Measurements from ENCODE around the gene MGAT5. TPM values are rescaled to one million over a fixed set of nuclear protein-coding genes. Genes with fewer than 3 reads are reported as not detected.

MGAT5 gene
- total RNA-seq, 4 donors from 2014 or later: 28.3 to 52.3 (median 40.4) TPM

DNA sequence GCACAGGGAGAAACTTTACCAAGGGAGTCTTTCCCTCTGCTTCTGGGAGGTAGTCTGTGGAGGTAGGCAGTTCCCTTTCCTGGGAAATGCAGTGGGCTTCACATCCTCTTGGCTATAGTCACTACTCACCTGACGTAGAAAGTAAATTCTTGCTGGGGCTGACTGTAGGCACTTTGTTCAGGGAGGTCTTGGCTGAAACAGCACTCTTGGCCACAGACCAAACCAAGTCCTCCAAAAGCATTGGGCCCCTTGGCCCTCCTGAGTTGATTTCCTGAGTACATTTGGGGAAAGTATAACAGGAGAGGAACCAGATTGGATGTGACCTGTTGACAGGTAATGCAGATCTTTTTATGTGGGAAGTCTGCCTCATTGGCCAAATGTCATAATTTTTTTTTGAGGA, 108.9 kb downstream of the MGAT5 start:
- DNase-seq (ENCODE audit: low spot score) (no peak), ATAC-seq (ENCODE audit: low FRiP score) (no peak)
- TF ChIP-seq, protein P1, sequence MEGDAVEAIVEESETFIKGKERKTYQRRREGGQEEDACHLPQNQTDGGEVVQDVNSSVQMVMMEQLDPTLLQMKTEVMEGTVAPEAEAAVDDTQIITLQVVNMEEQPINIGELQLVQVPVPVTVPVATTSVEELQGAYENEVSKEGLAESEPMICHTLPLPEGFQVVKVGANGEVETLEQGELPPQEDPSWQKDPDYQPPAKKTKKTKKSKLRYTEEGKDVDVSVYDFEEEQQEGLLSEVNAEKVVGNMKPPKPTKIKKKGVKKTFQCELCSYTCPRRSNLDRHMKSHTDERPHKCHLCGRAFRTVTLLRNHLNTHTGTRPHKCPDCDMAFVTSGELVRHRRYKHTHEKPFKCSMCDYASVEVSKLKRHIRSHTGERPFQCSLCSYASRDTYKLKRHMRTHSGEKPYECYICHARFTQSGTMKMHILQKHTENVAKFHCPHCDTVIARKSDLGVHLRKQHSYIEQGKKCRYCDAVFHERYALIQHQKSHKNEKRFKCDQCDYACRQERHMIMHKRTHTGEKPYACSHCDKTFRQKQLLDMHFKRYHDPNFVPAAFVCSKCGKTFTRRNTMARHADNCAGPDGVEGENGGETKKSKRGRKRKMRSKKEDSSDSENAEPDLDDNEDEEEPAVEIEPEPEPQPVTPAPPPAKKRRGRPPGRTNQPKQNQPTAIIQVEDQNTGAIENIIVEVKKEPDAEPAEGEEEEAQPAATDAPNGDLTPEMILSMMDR (IDR thresholded peaks at IDR 0.05): no peak

DNA sequence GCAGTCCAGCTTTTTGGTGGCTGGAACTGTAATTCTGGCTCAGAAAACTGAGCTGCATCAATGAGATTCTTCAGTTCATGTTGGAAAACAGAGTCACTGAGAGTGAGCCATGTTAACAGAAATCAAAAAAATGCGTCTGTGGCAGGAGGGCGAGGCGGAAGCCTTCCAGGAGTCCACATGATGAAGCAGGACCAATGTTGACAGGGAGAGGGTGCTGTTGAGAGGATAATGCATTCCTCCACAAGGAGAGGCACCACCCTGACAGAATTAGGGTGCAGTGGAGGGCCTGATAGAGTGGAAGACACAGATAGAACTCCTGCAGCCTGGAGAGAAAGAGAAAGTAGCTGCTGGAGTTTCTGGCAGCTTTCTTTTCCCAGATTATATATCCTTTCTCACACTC, 111.5 kb downstream of the MGAT5 start:
- DNase-seq (ENCODE audit: low spot score): no peak
- ATAC-seq (ENCODE audit: low FRiP score): no peak
- TF ChIP-seq, protein P1 (IDR thresholded peaks at IDR 0.05): no peak

DNA sequence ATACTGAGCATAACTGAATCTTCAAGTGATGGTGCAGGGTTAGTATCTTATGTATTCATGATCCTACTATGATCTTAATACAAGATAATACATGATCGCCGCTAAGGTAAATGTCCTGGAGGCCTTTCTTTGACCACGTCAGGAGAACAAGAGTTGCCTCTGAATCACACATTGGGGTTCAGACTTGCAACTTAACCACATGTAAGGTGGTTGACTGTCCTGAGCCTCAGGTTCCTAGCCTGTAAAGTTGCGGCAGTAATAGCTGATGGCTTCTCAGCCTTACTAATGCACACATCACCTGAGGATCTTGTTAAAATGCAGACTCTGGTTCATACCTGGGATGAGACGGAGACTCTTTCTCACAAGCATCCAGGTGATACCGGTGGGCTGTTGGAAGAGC, 112.5 kb downstream of the MGAT5 start:
- TF ChIP-seq, protein P1 (IDR thresholded peaks at IDR 0.05): no peak
- no peak for DNase-seq (ENCODE audit: low spot score)
- no peak for ATAC-seq (ENCODE audit: low FRiP score)

DNA sequence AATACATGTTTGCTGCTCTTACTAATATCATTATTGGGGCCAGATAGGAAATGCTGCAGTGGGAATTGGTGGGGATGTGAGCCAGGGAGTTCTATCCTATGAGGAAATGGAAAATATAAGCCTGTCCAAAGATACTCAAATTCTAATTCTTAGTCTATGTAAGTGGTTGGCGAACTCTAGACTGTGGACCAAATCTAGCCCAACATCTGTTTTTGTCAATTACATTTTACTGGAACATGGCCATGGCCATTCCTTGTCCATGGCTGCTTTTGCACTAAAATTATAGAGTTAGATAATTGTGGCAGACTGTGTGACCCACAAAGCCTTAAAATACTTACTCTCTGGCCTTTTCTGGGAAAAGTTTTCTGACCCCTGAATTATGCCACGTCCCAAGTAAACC, 113.3 kb downstream of the MGAT5 start:
- DNase-seq (ENCODE audit: low spot score) (no peak), ATAC-seq (ENCODE audit: low FRiP score) (no peak)
- TF ChIP-seq, protein P1 (IDR thresholded peaks at IDR 0.05): no peak

DNA sequence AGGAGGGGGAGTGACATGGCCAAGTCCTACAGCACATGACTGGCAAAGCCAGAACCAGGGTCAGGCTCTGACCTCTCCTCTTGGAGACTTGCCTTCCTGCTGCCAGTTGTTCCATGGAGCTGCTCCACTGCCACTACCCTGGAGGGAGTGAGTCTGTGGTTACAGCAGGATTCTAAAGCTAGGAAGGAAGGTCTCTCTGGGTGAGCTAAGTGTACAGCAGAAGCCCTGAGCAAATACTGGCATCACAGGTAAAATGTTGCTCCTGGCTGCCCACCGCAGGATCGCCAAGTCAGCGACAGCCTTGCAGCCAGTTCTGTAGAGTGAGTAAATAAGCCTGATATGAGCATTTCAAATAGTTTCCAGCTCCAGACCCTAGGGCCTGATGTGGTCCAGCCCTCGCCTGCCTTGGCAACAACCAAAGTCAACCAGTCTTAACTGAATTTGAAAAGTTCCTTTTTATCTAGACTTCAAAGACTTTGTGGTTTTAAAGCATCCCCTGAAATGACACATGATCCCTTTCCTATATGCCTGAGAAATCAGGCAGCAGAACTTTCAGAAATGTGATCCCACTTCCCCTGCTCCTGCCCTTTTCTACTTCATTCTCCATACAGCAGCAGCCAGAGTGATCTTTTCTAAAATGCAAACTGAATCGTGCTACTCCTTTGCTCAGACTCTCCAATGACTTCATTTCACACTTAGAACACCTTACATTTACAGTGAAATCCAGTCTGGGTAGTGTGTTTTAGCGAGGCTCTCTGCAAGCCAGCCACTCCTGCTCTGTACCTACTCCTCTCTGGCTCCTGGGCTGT, 114.3 kb downstream of the MGAT5 start:
- ATAC-seq (ENCODE audit: low FRiP score) (no peak), DNase-seq (ENCODE audit: low spot score) (no peak)
- TF ChIP-seq, protein P1 (IDR thresholded peaks at IDR 0.05): no peak

DNA sequence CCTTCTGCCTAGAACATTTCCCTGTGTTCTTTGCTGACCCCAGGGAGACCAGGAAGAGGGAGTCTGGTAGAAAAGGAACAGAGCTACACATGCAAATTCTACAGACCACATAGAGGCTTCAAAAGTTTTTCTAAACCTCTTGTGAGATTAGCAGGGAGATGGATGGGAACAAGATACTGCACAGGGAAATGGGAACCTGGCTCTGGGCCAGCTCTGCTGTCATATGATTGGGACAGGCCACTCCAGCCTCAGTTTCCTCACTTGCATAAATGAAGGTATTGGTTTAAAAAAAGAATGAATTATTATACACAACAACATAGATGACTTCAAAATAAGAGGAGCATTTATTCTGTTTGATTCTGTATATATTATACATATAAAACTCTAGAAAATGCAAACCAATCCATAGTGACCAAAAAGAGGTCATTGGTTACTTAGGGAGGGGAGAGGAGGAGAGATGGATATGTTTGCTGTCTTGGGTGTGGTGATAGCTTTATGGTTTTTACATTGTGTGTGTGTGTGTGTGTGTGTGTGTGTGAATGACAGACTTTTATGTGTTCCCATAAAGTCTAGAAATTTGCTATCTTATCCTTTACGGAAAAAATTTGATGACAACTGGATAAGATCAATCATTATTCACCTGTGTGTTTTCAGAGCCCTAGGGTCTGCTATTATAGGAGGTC, 115.5 kb downstream of the MGAT5 start:
- DNase-seq (ENCODE audit: low spot score) (no peak), ATAC-seq (ENCODE audit: low FRiP score) (no peak)
- TF ChIP-seq, protein P1 (IDR thresholded peaks at IDR 0.05): no peak
